Neural progenitor cell (in vitro differentiated cells): ENCODE data around the gene PPP2CA. TPM values are rescaled to one million over a fixed set of nuclear protein-coding genes. Genes with fewer than 3 reads are reported as not detected.
A peak's percentile ranks its signal among the peaks of the same experiment; 100 is the strongest.

Experiments used
- DNase-seq: peaks from one replicate; pipeline ENCODE4 v3.0.0-alpha.2; 2016; ENCODE audit warnings: low spot score
- H2AFZ ChIP-seq: fragments of 200-600 bp; sonication (generic); replicated peaks from 2 replicates; pipeline ENCODE4 v1.6.1; 2016; ENCODE audit warnings: antibody characterized with exemption
- H3F3A ChIP-seq: fragments of 200-600 bp; sonication (generic); 2 replicates; pipeline ENCODE4 v1.6.1; 2016; ENCODE audit warnings: antibody characterized with exemption, low read depth
- H3K27ac ChIP-seq: fragments of 200-600 bp; sonication (generic); 2 replicates; pipeline ENCODE4 v1.5.1; 2016; ENCODE audit warnings: mild to moderate bottlenecking
- H3K27me3 ChIP-seq: fragments of 200-600 bp; sonication (generic); 2 replicates; pipeline ENCODE4 v1.6.1; 2016; ENCODE audit warnings: mild to moderate bottlenecking, moderate library complexity
- H3K36me3 ChIP-seq: fragments of 200-600 bp; sonication (generic); 2 replicates; pipeline ENCODE4 v1.5.1; 2016
- H3K4me1 ChIP-seq: fragments of 200-600 bp; sonication (generic); 2 replicates; pipeline ENCODE4 v1.6.1; 2016; ENCODE audit warnings: mixed run types
- H3K4me2 ChIP-seq: fragments of 200-600 bp; sonication (generic); 2 replicates; pipeline ENCODE4 v1.6.1; 2016
- H3K4me3 ChIP-seq: fragments of 200-600 bp; sonication (generic); 2 replicates; pipeline ENCODE4 v1.5.1; 2016
- H3K79me2 ChIP-seq: fragments of 200-600 bp; sonication (generic); 2 replicates; pipeline ENCODE4 v1.6.1; 2016; ENCODE audit warnings: low read depth
- H3K9ac ChIP-seq: fragments of 200-600 bp; sonication (generic); 2 replicates; pipeline ENCODE4 v1.6.1; 2016
- H3K9me3 ChIP-seq: fragments of 200-600 bp; sonication (generic); 2 replicates; pipeline ENCODE4 v1.5.1; 2016; ENCODE audit warnings: low read depth
- H4K20me1 ChIP-seq: fragments of 200-600 bp; sonication (generic); 2 replicates; pipeline ENCODE4 v1.6.1; 2016; ENCODE audit warnings: low read depth
- H3K27ac Mint-ChIP-seq: 3 replicates; pipeline ENCODE4 v1.8.0; 2021; ENCODE audit warnings: mixed read lengths
- H3K27me3 Mint-ChIP-seq: 2 replicates; pipeline ENCODE4 v1.8.0; 2022; ENCODE audit warnings: low read depth, mild to moderate bottlenecking, inconsistent platforms, moderate library complexity, mixed read lengths; ENCODE audit not compliant: insufficient read depth
- H3K36me3 Mint-ChIP-seq: 3 replicates; pipeline ENCODE4 v1.8.0; 2021; ENCODE audit warnings: mixed read lengths
- H3K4me1 Mint-ChIP-seq: 3 replicates; pipeline ENCODE4 v1.8.0; 2021; ENCODE audit warnings: mixed read lengths
- H3K4me3 Mint-ChIP-seq: 3 replicates; pipeline ENCODE4 v1.8.0; 2021; ENCODE audit warnings: mild to moderate bottlenecking, moderate library complexity, mixed read lengths
- H3K9me3 Mint-ChIP-seq: 3 replicates; pipeline ENCODE4 v1.8.0; 2020; ENCODE audit warnings: mixed read lengths
- EZH2 ChIP-seq: fragments of 200-600 bp; sonication (generic); IDR thresholded peaks from 2 replicates; pipeline ENCODE4 v1.6.1; 2017; ENCODE audit warnings: antibody characterized with exemption, mild to moderate bottlenecking, moderate library complexity
- EZH2phosphoT487 ChIP-seq: fragments of 200-600 bp; sonication (generic); IDR thresholded peaks from 2 replicates; pipeline ENCODE4 v1.6.1; 2017; ENCODE audit warnings: antibody characterized with exemption
- total RNA-seq: library from RNA; depleted of rRNA; stranded (reverse); fragments of >200 nt; gene quantifications from 2 replicates; pipeline ENCODE4 v1.2.3, GENCODE V29; 2015; ENCODE audit warnings: low replicate concordance
- TF ChIP-seq, protein P1 (sequence below): fragments of 200-600 bp; sonication (generic); IDR thresholded peaks from 2 replicates; pipeline ENCODE4 v1.5.1; 2017; ENCODE audit warnings: antibody characterized with exemption, mild to moderate bottlenecking

The PPP2CA gene
- total RNA-seq, 1 donor from 2014 or later = 216 TPM

DNA sequence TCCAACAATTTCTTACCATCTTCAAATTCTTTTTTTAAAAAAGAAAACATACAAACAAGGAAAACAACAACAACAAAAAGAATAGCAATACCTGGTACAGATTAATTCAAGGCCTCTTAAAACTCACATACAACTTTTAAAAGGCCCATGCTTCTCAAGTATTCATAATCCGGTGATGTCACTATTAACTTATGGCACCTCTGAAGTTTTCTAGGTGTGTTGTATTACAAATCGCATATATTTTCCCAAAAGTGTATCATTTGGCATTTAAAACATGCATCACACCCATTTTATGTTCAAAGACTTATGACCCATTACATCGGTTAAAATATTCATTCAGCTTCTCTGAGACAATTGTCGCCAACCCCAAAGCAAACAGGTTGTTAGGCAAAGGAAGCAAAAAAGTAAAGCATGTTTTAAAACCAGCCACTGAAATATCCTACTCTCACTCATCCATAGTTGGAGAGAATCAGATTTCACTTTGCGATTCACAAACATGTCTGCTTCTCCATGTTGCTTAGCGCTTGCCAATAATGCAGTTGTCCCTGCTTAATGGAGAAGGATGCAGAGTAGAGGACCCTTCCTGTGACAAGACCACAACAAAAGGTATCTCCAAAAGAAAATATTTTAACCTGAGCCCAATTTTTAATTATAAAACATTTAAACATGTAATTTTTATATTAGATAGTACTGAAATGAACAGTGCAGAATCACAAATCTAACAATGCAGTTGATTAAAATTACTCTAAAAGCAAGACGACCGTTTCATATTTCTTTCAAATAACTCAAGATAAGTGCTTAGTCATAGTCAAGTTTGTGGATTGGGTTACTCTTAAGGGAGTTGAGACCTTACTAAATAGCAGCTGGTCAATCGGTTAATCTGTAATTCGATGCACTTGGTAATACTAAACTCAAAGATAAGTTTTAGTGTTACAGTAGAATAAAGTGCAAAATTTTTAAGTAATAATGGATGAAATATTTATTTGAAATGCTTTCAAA lies 50.7 kb downstream of the PPP2CA start:
- Histone ChIP-seq H3K4me3 (peak overlapping the region; percentile 76), H3K4me1 (peaks cover 17% of the 10 kb centered on the region), H3K27me3 (no peaks in the 10 kb centered on the region), H3K9ac (peak overlapping the region; percentile 100), H3K4me2 (peak overlapping the region; percentile 94), H4K20me1 (peaks cover 62% of the 10 kb centered on the region), H3K79me2 (peaks cover 69% of the 10 kb centered on the region), H3K36me3 (peaks cover 13% of the 10 kb centered on the region), H3K27ac (no peak overlapping the region), H3K9me3 (no peaks in the 10 kb centered on the region), H3F3A (peaks cover 17% of the 10 kb centered on the region), H2AFZ (no peak overlapping the region)
- H3K9me3 Mint-ChIP-seq = no peaks in the 10 kb centered on the region
- H3K27ac Mint-ChIP-seq = no peak overlapping the region
- DNase-seq = peak; percentile 28
- no peak for TF ChIP-seq EZH2phosphoT487
- TF ChIP-seq, protein P1, sequence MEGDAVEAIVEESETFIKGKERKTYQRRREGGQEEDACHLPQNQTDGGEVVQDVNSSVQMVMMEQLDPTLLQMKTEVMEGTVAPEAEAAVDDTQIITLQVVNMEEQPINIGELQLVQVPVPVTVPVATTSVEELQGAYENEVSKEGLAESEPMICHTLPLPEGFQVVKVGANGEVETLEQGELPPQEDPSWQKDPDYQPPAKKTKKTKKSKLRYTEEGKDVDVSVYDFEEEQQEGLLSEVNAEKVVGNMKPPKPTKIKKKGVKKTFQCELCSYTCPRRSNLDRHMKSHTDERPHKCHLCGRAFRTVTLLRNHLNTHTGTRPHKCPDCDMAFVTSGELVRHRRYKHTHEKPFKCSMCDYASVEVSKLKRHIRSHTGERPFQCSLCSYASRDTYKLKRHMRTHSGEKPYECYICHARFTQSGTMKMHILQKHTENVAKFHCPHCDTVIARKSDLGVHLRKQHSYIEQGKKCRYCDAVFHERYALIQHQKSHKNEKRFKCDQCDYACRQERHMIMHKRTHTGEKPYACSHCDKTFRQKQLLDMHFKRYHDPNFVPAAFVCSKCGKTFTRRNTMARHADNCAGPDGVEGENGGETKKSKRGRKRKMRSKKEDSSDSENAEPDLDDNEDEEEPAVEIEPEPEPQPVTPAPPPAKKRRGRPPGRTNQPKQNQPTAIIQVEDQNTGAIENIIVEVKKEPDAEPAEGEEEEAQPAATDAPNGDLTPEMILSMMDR = no peak
- no peak for TF ChIP-seq EZH2
- H3K4me1 Mint-ChIP-seq = peaks cover 15% of the 10 kb centered on the region
- H3K27me3 Mint-ChIP-seq = no peaks in the 10 kb centered on the region
- H3K36me3 Mint-ChIP-seq = peaks cover 14% of the 10 kb centered on the region
- peak overlapping the region; percentile 98 for H3K4me3 Mint-ChIP-seq

DNA sequence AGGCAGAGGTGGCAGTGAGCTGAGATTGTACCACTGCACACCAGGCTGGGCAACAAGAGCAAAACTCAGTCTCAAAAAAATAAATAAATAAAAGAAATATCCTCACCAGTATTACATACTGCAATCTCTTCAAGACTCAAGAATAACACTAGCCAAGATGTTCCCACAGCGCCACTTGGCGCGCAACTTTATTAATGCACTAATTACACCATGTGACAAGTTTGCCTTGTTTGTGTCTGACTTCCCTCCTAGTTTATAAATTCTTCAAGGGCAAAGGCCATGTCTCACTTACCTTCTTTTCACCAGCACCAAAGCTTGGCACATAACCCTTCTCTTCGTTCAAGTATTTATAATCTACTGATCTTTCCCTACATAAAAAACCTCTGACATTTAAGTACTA lies 53.9 kb downstream of the PPP2CA start:
- no peaks in the 10 kb centered on the region for H3K9me3 ChIP-seq
- H3F3A ChIP-seq = peaks cover 17% of the 10 kb centered on the region
- H3K4me2 ChIP-seq = no peak overlapping the region
- peaks cover 84% of the 10 kb centered on the region for H4K20me1 ChIP-seq
- no peak overlapping the region for H3K4me3 Mint-ChIP-seq
- no peak for TF ChIP-seq EZH2
- TF ChIP-seq EZH2phosphoT487 = no peak
- TF ChIP-seq, protein P1 = no peak
- H3K27ac ChIP-seq = no peak overlapping the region
- H3K36me3 Mint-ChIP-seq = peaks cover 30% of the 10 kb centered on the region
- H3K27me3 ChIP-seq = no peaks in the 10 kb centered on the region
- peaks cover 11% of the 10 kb centered on the region for H3K4me1 ChIP-seq
- no peak overlapping the region for H3K9ac ChIP-seq
- H3K36me3 ChIP-seq = peaks cover 23% of the 10 kb centered on the region
- DNase-seq = no peak
- no peaks in the 10 kb centered on the region for H3K9me3 Mint-ChIP-seq
- H2AFZ ChIP-seq = no peak overlapping the region
- H3K4me1 Mint-ChIP-seq = peaks cover 15% of the 10 kb centered on the region
- H3K4me3 ChIP-seq = no peak overlapping the region
- no peaks in the 10 kb centered on the region for H3K27me3 Mint-ChIP-seq
- peaks cover 98% of the 10 kb centered on the region for H3K79me2 ChIP-seq
- H3K27ac Mint-ChIP-seq = no peak overlapping the region

DNA sequence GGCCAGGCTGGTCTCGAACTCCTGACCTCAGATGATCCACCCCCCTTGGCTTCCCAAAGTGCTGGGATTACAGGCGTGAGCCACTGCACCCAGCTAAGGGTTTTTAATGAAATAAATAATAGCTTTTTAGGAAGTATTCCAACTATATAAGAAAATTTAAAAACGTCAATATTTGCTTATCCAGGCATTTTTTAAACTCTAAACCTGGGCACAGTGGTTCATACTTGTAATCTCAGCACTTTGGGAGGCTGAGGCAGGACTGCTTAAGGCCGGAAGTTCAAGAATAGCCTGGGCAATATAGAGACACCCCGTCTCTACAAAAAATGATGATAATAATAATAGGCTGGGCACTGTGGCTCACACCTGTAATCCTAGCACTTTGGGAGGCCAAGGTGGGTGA lies 63.3 kb downstream of the PPP2CA start:
- TF ChIP-seq EZH2 (no peak), EZH2phosphoT487 (no peak)
- Histone ChIP-seq H3F3A (peaks cover 4% of the 10 kb centered on the region), H3K27me3 (no peaks in the 10 kb centered on the region), H3K4me2 (no peak overlapping the region), H3K27ac (no peak overlapping the region), H3K9me3 (no peaks in the 10 kb centered on the region), H2AFZ (no peak overlapping the region), H3K4me3 (no peak overlapping the region), H3K4me1 (no peaks in the 10 kb centered on the region), H3K36me3 (peaks cover 36% of the 10 kb centered on the region), H3K9ac (no peak overlapping the region), H3K79me2 (peaks cover 44% of the 10 kb centered on the region), H4K20me1 (peaks cover 9% of the 10 kb centered on the region)
- Mint-ChIP-seq H3K27me3 (peaks cover 2% of the 10 kb centered on the region), H3K9me3 (peaks cover 8% of the 10 kb centered on the region), H3K4me3 (no peak overlapping the region), H3K4me1 (no peaks in the 10 kb centered on the region), H3K27ac (no peak overlapping the region), H3K36me3 (peaks cover 50% of the 10 kb centered on the region)
- DNase-seq = no peak
